ENCODE results near the gene NUDT5.

The NUDT5 gene

GRCh38 chr10:12164085-12164484, 31.6 kb downstream of the NUDT5 start:
- Histone ChIP-seq H3K4me1 (ENCODE audit: control insufficient read depth, low read length) (no peaks in the 10 kb centered on the region), H3K27me3 (ENCODE audit: control insufficient read depth, low read length) (no peaks in the 10 kb centered on the region), H4K20me1 (ENCODE audit: control insufficient read depth, insufficient read depth, low read depth, low read length) (no peaks in the 10 kb centered on the region), H3K9me2 (replicated peaks; ENCODE audit: control insufficient read depth, low read length) (no peaks in the 10 kb centered on the region), H3K36me3 (ENCODE audit: control insufficient read depth, low read length) (peaks cover 65% of the 10 kb centered on the region), H3K4me2 (ENCODE audit: low read length) (no peak overlapping the region), H3K9me3 (ENCODE audit: control insufficient read depth, insufficient read depth, low read length) (no peaks in the 10 kb centered on the region), H3K79me2 (ENCODE audit: control insufficient read depth, low read length) (no peaks in the 10 kb centered on the region), H3K4me3 (ENCODE audit: low read length) (no peak overlapping the region), H3F3A (ENCODE audit: control insufficient read depth, insufficient read depth) (peaks cover 7% of the 10 kb centered on the region; the same call in 1 of the 2 replicates), H3K27ac (ENCODE audit: low read depth, low read length) (no peak overlapping the region)
- TF ChIP-seq EZH2phosphoT487 (IDR thresholded peaks at IDR 0.05; ENCODE audit: borderline replicate concordance, low read length), result no peak
- no peak for TF ChIP-seq CTCF (IDR thresholded peaks at IDR 0.05; ENCODE audit: low read depth, low read length, poor library complexity, severe bottlenecking)

- Histone ChIP-seq H3K27me3 (ENCODE audit: control insufficient read depth, low read length) (no peaks in the 10 kb centered on the region), H3F3A (ENCODE audit: control insufficient read depth, insufficient read depth) (peaks cover 7% of the 10 kb centered on the region; the same call in 1 of the 2 replicates), H3K9me2 (replicated peaks; ENCODE audit: control insufficient read depth, low read length) (no peaks in the 10 kb centered on the region), H3K4me3 (ENCODE audit: low read length) (no peak overlapping the region), H3K79me2 (ENCODE audit: control insufficient read depth, low read length) (no peaks in the 10 kb centered on the region), H3K4me2 (ENCODE audit: low read length) (no peak overlapping the region), H3K9me3 (ENCODE audit: control insufficient read depth, insufficient read depth, low read length) (no peaks in the 10 kb centered on the region), H3K4me1 (ENCODE audit: control insufficient read depth, low read length) (no peaks in the 10 kb centered on the region), H3K27ac (ENCODE audit: low read depth, low read length) (no peak overlapping the region), H4K20me1 (ENCODE audit: control insufficient read depth, insufficient read depth, low read depth, low read length) (no peaks in the 10 kb centered on the region), H3K36me3 (ENCODE audit: control insufficient read depth, low read length) (peaks cover 63% of the 10 kb centered on the region)
- TF ChIP-seq EZH2phosphoT487 (IDR thresholded peaks at IDR 0.05; ENCODE audit: borderline replicate concordance, low read length) (no peak), CTCF (IDR thresholded peaks at IDR 0.05; ENCODE audit: low read depth, low read length, poor library complexity, severe bottlenecking) (no peak)
Observed at GRCh38 chr10:12162927-12163326, 32.8 kb downstream of the NUDT5 start.

GRCh38 chr10:12160664-12161063, 35.0 kb downstream of the NUDT5 start:
- H3K27ac ChIP-seq (ENCODE audit: low read depth, low read length), result no peak overlapping the region
- H3K36me3 ChIP-seq (ENCODE audit: control insufficient read depth, low read length), result peaks cover 43% of the 10 kb centered on the region
- TF ChIP-seq CTCF (IDR thresholded peaks at IDR 0.05; ENCODE audit: low read depth, low read length, poor library complexity, severe bottlenecking), result no peak
- no peak for TF ChIP-seq EZH2phosphoT487 (IDR thresholded peaks at IDR 0.05; ENCODE audit: borderline replicate concordance, low read length)
- H3K27me3 ChIP-seq (ENCODE audit: control insufficient read depth, low read length), result no peaks in the 10 kb centered on the region
- H3K4me1 ChIP-seq (ENCODE audit: control insufficient read depth, low read length), result no peaks in the 10 kb centered on the region
- H3K4me3 ChIP-seq (ENCODE audit: low read length), result no peak overlapping the region
- no peaks in the 10 kb centered on the region for H3K79me2 ChIP-seq (ENCODE audit: control insufficient read depth, low read length)
- H3K9me2 ChIP-seq (replicated peaks; ENCODE audit: control insufficient read depth, low read length), result no peaks in the 10 kb centered on the region
- no peaks in the 10 kb centered on the region for H4K20me1 ChIP-seq (ENCODE audit: control insufficient read depth, insufficient read depth, low read depth, low read length)
- H3F3A ChIP-seq (ENCODE audit: control insufficient read depth, insufficient read depth), result peaks cover 7% of the 10 kb centered on the region; the same call in 1 of the 2 replicates
- no peak overlapping the region for H3K4me2 ChIP-seq (ENCODE audit: low read length)
- no peaks in the 10 kb centered on the region for H3K9me3 ChIP-seq (ENCODE audit: control insufficient read depth, insufficient read depth, low read length)
